ENCODE data around the gene HSPE1.

The HSPE1 gene

DNA sequence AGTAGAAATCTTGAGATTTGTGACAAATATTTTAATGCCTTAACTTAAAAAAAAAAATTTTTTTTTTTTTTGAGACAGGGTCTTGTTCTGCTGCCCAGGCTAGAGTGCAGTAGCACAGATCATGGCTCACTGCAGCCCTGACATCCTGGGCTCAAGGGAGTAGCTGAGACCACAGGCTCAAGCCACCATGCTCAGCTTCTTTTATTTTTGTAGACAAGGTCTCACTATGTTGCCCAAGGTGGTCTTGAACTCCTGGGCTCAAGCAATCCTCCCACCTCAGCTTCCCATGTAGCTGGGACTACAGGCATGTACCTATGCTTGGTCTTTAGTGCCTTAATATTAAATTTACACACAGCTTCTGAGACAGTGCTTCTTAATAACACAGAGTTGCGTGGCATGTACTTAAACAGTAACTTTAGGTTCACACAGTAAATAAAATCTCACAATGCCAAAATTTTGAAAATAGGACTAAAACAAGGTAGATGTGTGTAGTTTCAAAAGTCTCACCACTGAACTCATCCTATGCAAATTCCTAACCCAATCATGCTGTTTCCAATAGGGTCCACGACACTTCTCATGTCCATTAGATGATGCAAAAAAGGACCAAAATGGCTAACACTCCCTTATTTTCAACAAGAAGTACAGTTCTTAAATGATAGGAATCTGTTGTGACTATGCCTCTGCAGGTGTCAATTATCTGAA, 4.6 kb upstream of the HSPE1 start:
- no peak for DNase-seq (ENCODE audit: extremely low read depth, insufficient read length)
- Histone ChIP-seq H3K27me3 (replicated peaks; ENCODE audit: control insufficient read depth, insufficient read depth, low read length) (no peaks in the 10 kb centered on the region), H3K4me3 (replicated peaks; ENCODE audit: low read depth, low read length) (peak overlapping the region; percentile 7), H3K36me3 (ENCODE audit: control insufficient read depth, insufficient read depth, low read length) (peaks cover 18% of the 10 kb centered on the region)
- TF ChIP-seq, protein P1, sequence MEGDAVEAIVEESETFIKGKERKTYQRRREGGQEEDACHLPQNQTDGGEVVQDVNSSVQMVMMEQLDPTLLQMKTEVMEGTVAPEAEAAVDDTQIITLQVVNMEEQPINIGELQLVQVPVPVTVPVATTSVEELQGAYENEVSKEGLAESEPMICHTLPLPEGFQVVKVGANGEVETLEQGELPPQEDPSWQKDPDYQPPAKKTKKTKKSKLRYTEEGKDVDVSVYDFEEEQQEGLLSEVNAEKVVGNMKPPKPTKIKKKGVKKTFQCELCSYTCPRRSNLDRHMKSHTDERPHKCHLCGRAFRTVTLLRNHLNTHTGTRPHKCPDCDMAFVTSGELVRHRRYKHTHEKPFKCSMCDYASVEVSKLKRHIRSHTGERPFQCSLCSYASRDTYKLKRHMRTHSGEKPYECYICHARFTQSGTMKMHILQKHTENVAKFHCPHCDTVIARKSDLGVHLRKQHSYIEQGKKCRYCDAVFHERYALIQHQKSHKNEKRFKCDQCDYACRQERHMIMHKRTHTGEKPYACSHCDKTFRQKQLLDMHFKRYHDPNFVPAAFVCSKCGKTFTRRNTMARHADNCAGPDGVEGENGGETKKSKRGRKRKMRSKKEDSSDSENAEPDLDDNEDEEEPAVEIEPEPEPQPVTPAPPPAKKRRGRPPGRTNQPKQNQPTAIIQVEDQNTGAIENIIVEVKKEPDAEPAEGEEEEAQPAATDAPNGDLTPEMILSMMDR (IDR thresholded peaks at IDR 0.05; ENCODE audit: insufficient read depth, low read length, poor library complexity, severe bottlenecking) = no peak

DNA sequence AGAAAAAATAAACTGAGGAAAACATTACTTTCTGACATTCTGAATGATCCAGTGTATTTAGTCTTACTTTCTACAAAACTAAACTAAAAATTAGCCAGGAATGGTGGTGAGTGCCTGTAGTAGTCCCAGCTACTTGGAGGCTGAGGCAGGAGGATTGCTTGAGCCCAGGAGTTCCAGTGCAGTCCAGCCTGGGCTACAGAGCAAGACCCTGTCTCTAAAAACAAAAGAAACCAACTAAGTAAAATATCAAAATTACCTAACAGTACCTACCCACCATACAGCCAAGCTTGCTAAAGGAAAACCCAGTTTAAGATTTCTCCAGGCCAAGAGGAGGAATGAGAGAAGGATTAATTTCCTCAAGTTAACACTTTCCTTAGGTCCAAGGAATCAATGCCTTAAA, 3.5 kb upstream of the HSPE1 start:
- peak overlapping the region; percentile 97 for H3K4me3 ChIP-seq (replicated peaks; ENCODE audit: low read depth, low read length)

DNA sequence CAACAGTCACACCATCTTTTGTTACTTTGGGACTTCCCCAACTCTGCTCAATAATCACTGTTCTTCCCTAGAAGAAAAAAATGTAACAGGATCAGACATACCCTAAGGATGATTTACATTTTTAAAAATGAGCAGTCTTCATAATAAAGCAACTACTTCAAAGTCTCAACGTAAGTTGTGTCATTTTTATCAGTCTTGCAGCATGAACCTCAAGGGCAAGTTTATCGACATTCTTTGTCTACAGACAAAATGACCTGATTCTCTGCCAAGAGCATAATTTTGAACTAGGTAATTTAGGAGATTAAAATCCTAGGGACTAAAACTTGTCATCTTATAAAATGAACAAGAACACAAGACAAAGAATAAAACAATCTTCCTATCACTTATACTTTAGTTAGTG, 2.9 kb upstream of the HSPE1 start:
- H3K36me3 ChIP-seq (ENCODE audit: control insufficient read depth, insufficient read depth, low read length) = peaks cover 12% of the 10 kb centered on the region
- H3K4me3 ChIP-seq (replicated peaks; ENCODE audit: low read depth, low read length) = peak overlapping the region; percentile 97
- TF ChIP-seq, protein P1 (IDR thresholded peaks at IDR 0.05; ENCODE audit: insufficient read depth, low read length, poor library complexity, severe bottlenecking) = no peak
- H3K27me3 ChIP-seq (replicated peaks; ENCODE audit: control insufficient read depth, insufficient read depth, low read length) = no peaks in the 10 kb centered on the region
- DNase-seq (ENCODE audit: extremely low read depth, insufficient read length) = no peak

More for the DNA sequence above, 3.5 kb upstream of the HSPE1 start:
- Histone ChIP-seq H3K36me3 (ENCODE audit: control insufficient read depth, insufficient read depth, low read length) (peaks cover 17% of the 10 kb centered on the region), H3K27me3 (replicated peaks; ENCODE audit: control insufficient read depth, insufficient read depth, low read length) (no peaks in the 10 kb centered on the region)
- DNase-seq (ENCODE audit: extremely low read depth, insufficient read length) = no peak
- TF ChIP-seq, protein P1 (IDR thresholded peaks at IDR 0.05; ENCODE audit: insufficient read depth, low read length, poor library complexity, severe bottlenecking) = no peak

DNA sequence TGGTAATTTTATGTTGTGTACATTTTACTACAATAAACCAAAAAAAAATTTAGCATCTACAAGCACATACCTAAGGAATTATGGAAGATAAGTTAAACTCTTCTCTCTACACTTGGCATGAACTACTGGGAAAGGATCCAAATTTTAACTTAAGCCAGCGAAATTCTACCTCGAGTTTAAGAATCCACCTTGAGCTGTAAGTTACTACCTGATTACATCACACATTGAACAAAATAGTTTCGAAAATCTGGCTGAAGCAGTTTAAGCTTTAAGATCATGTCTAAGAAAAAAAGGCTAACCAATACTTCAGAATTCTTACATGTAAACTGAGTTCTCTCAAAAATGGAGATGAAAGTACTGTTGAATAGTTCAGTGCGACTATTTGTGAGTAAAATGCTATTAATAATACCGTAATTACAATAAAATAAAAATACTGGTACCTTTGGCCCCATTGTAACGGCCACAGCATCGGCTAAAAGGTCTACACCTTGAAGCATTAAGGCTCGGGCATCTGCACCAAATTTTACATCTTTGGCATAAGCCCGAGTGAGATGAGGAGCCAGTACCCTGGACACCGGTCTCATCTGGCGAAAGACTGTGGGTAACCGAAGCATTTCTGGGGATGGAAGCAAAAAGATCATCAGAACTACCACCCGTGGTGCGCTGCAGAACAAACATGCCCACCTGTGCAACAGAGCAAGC, 1.8 kb upstream of the HSPE1 start:
- no peak for DNase-seq (ENCODE audit: extremely low read depth, insufficient read length)
- TF ChIP-seq, protein P1 (IDR thresholded peaks at IDR 0.05; ENCODE audit: insufficient read depth, low read length, poor library complexity, severe bottlenecking) = no peak
- Histone ChIP-seq H3K36me3 (ENCODE audit: control insufficient read depth, insufficient read depth, low read length) (peaks cover 12% of the 10 kb centered on the region), H3K4me3 (replicated peaks; ENCODE audit: low read depth, low read length) (peak overlapping the region; percentile 97), H3K27me3 (replicated peaks; ENCODE audit: control insufficient read depth, insufficient read depth, low read length) (no peaks in the 10 kb centered on the region)

DNA sequence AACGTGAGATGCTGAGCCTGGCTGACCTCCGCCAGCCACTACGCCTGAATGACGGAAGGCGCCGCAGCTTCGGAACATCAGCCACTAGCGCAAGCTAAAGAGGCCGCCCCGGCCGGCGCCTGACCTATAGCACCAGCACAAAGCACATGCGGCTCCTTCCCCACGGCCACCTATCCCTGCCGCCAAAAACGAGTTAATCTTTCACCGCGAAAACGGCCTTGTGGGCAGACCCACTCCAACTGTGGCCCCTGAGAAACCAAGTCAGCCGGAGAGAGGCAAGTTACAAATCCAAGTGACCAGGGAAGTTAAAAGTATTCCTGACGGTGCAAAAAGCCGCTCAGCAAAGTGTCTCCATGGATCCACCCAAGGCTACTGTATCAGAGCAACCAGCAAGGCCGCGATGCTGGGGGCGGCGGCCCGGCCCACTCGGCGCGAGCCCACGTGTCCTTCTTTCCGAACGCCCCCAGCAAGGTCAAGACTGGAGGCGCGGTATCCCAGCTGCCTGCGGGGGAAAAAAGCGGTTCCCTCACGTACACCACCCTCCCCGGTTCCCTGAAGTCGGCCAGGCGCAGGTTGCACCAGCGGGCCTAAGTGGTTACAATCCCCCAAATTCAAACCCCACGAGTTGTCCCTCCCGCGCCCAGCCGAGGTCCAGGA, 1.1 kb upstream of the HSPE1 start:
- Histone ChIP-seq H3K27me3 (replicated peaks; ENCODE audit: control insufficient read depth, insufficient read depth, low read length) (no peaks in the 10 kb centered on the region), H3K4me3 (replicated peaks; ENCODE audit: low read depth, low read length) (peak overlapping the region; percentile 97), H3K36me3 (ENCODE audit: control insufficient read depth, insufficient read depth, low read length) (peaks cover 8% of the 10 kb centered on the region)
- DNase-seq (ENCODE audit: extremely low read depth, insufficient read length) = peak; percentile 74
- TF ChIP-seq, protein P1 (IDR thresholded peaks at IDR 0.05; ENCODE audit: insufficient read depth, low read length, poor library complexity, severe bottlenecking) = no peak

All from GM06990 (cell line).